22Rv1 (cell line): Measurements from ENCODE around the gene PRR19.

Experiments used
- CTCF ChIP-seq: fragments of 450-650 bp; IDR thresholded peaks from 2 replicates; pipeline ENCODE4 v1.5.1; 2017; ENCODE audit warnings: mild to moderate bottlenecking
- ZFX ChIP-seq: fragments of 450-650 bp; IDR thresholded peaks from 2 replicates; pipeline ENCODE4 v1.6.1; 2017; ENCODE audit warnings: antibody characterized with exemption, borderline replicate concordance

- TF ChIP-seq CTCF (no peak), ZFX (no peak)
These were observed 29.9 kb upstream of the PRR19 start for GRCh38 chr19:42271861-42272534.
